ENCODE data around the gene SIM1. TPM values are rescaled to one million over a fixed set of nuclear protein-coding genes. Genes with fewer than 3 reads are reported as not detected.

SIM1 gene
- total RNA-seq, 4 donors from 2014 or later, result 14.0 to 29.5 (median 20.4) TPM

GRCh38 chr6:100458841-100459591, 5.7 kb downstream of the SIM1 start:
- TF ChIP-seq, protein P1, sequence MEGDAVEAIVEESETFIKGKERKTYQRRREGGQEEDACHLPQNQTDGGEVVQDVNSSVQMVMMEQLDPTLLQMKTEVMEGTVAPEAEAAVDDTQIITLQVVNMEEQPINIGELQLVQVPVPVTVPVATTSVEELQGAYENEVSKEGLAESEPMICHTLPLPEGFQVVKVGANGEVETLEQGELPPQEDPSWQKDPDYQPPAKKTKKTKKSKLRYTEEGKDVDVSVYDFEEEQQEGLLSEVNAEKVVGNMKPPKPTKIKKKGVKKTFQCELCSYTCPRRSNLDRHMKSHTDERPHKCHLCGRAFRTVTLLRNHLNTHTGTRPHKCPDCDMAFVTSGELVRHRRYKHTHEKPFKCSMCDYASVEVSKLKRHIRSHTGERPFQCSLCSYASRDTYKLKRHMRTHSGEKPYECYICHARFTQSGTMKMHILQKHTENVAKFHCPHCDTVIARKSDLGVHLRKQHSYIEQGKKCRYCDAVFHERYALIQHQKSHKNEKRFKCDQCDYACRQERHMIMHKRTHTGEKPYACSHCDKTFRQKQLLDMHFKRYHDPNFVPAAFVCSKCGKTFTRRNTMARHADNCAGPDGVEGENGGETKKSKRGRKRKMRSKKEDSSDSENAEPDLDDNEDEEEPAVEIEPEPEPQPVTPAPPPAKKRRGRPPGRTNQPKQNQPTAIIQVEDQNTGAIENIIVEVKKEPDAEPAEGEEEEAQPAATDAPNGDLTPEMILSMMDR (IDR thresholded peaks at IDR 0.05; ENCODE audit: low read depth), result no peak

DNA sequence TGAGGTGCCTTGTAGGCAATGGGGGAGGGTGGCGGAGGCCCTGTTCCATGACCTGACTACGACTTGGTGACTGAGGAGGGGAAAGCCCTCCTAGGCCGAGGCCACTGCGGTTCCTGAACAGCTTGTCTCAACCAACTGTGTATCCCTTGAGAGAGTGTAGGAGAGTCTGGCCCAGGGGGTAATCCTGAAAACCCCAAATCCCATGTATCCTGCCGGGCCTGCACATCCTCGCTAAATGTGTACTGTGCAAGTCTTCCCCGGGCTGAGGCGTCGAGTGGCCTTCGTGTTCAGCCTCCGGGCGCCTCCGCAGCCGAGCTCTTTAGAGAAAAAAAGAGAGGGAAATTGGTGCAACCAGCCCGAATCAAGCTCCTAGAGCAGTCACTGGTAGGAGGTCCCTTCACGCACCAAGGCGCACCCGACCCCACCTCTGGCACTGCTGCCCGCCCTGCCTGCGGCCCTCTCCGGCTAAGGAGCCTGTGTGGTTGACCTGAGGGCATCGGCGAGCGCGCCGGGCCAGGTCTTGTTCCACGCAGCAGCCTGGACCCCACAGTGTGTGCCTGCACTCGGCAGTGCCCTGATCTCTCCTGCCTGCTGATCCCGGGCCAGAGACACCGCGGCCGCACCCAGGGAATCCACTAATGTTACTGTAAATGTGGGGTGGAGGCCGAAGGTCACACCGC, 7.3 kb downstream of the SIM1 start:
- TF ChIP-seq, protein P1 (IDR thresholded peaks at IDR 0.05; ENCODE audit: low read depth), result no peak

GRCh38 chr6:100456908-100457235, 7.8 kb downstream of the SIM1 start:
- TF ChIP-seq, protein P1 (IDR thresholded peaks at IDR 0.05; ENCODE audit: low read depth), result no peak

GRCh38 chr6:100456141-100456907, 8.4 kb downstream of the SIM1 start:
- TF ChIP-seq, protein P1 (IDR thresholded peaks at IDR 0.05; ENCODE audit: low read depth), result no peak

DNA sequence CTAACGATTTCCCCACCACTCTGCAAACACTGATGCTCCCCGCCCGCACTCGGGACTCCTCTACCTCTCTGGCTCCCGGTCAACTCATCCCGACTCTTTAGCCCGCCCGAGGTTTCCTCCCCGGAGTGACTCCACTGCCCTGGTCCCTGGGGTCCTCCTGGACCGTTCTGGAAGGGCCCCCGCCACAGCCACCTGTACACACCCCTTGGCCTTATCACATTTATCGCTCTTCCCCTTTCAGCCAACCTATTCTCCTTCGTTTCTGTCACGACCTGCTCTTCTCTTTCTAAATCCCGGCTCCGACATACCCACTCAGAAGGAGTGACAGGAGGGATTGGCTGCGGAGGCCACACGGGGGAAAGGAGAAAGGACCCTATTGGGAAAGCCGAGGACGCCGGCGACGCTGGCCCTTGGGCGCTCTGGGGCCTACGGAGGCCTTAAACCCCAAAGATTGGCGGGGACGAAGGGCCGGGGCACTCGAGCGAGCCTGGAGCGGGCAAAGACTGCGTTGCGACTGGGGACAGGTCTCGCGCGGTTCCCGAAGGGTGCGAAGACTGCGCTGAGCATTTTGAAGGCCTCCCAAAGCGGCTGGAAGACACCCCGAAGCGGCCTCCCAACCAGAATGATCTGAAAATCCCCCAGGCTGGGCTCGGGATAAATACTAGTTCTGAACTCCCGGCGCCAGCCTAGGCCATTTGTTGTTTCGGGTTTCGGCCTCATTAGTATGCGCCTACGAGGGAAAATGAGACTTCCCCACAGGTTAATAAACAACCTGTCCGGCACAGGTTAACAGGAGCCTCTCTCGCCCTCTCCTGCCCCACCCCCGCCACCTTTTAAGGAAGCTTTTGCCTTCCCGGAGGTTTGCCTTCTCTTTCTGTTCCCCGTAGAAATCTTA, 9.2 kb downstream of the SIM1 start:
- TF ChIP-seq, protein P1 (IDR thresholded peaks at IDR 0.05; ENCODE audit: low read depth), result no peak

GRCh38 chr6:100454551-100455229, 10.0 kb downstream of the SIM1 start:
- TF ChIP-seq, protein P1 (IDR thresholded peaks at IDR 0.05; ENCODE audit: low read depth), result no peak
